Stomach (tissue), 9 donors: ENCODE results near the gene HYOU1. TPM values are rescaled to one million over a fixed set of nuclear protein-coding genes. Genes with fewer than 3 reads are reported as not detected.

Source experiments
- DNase-seq, 2 donors: peaks; one replicate each; pipeline versions ENCODE4 v3.0.0 to v3.0.0-alpha.2; 2013 to 2019
- H3K27ac ChIP-seq, 5 donors: fragments of 200-600 bp in 4 of 5; sonication (generic) in 4 of 5; one replicate each; pipeline ENCODE4 v1.5.1; 2013 to 2019; ENCODE audit warnings: mild to moderate bottlenecking in 1 of 5, moderate library complexity in 1 of 5
- H3K27me3 ChIP-seq, 3 donors: fragments of 200-600 bp; sonication (generic); one replicate each; pipeline ENCODE4 v1.5.1; 2017 to 2019; ENCODE audit warnings: mixed run types in 1 of 3
- H3K36me3 ChIP-seq, 4 donors: fragments of 200-600 bp; sonication (generic); 1 replicate in 3 of 4; 2 replicates in 1 of 4; pipeline ENCODE4 v1.5.1; 2016 to 2019
- H3K4me1 ChIP-seq, 4 donors: fragments of 200-600 bp; sonication (generic); one replicate each; pipeline ENCODE4 v1.5.1; 2016 to 2019
- H3K4me3 ChIP-seq, 4 donors: fragments of 200-600 bp; sonication (generic) in 3 of 4; one replicate each; pipeline ENCODE4 v1.5.1; 2016 to 2019; ENCODE audit warnings: mild to moderate bottlenecking in 1 of 4
- H3K9me3 ChIP-seq, 4 donors: fragments of 200-600 bp; sonication (generic); one replicate each; pipeline ENCODE4 v1.5.1; 2016 to 2019
- EP300 ChIP-seq: sonication (generic); formaldehyde crosslinking; IDR thresholded peaks from one replicate; pipeline ENCODE4 v1.6.1; 2017; ENCODE audit warnings: antibody characterized with exemption
- POLR2A ChIP-seq, 4 donors: fragments of 450-650 bp; IDR thresholded peaks; one replicate each; pipeline ENCODE4 v1.6.1; 2016; ENCODE audit warnings: antibody characterized with exemption in 4 of 4, control low read depth in 2 of 4, mild to moderate bottlenecking in 1 of 4, moderate library complexity in 1 of 4
- POLR2AphosphoS5 ChIP-seq, 3 donors: sonication (generic); formaldehyde crosslinking; IDR thresholded peaks; one replicate each; pipeline ENCODE4 v1.6.1; 2016; ENCODE audit warnings: antibody characterized with exemption in 3 of 3
- WGBS, 5 donors: extraction: QIAGEN DNeasy Blood & Tissue Kit in 3 of 5; methylation state at CpG; one replicate each; pipeline versions ENCODE4 v1.1.5 to v1.1.7; 2013 to 2018; 5-methylcytosine and 5-hydroxymethylcytosine counted together
- intact Hi-C: fragments of 100-400 bp; cut with DNase I; formaldehyde crosslinking; loops from one replicate; pipeline ENCODE4 v1.15.1; 2023; ENCODE audit warnings: low total_unique reads
- polyA plus RNA-seq, 3 donors: library from polyadenylated mRNA; stranded (reverse); fragments of 200-250 nt; gene quantifications; one replicate each; pipeline ENCODE4 v1.2.3, GENCODE V29; 2013
- total RNA-seq, 5 donors: library from RNA; depleted of rRNA; stranded (reverse); fragments of >200 nt; gene quantifications; one replicate each; pipeline versions ENCODE4 v1.1.0 to v1.2.3, GENCODE V29; 2014 to 2016
- TF ChIP-seq, protein P1 (sequence below), 7 experiments: fragments of 450-650 bp in 4 of 7; fragments of 200-600 bp in 3 of 7; sonication (generic) in 3 of 7; IDR thresholded peaks; one replicate each; pipeline ENCODE4 v1.5.1; 2016 to 2019; ENCODE audit warnings: antibody characterized with exemption in 7 of 7, control low read depth in 2 of 7, mild to moderate bottlenecking in 1 of 7
- donor health status: healthy with polysubstance abuse.
- donor health status: Bipolar disorder and iron deficiency.
- donor health status: healthy.

The HYOU1 gene
- total and polyA plus RNA-seq, 8 donors = 12.7 to 127 (median 62.6) TPM

DNA sequence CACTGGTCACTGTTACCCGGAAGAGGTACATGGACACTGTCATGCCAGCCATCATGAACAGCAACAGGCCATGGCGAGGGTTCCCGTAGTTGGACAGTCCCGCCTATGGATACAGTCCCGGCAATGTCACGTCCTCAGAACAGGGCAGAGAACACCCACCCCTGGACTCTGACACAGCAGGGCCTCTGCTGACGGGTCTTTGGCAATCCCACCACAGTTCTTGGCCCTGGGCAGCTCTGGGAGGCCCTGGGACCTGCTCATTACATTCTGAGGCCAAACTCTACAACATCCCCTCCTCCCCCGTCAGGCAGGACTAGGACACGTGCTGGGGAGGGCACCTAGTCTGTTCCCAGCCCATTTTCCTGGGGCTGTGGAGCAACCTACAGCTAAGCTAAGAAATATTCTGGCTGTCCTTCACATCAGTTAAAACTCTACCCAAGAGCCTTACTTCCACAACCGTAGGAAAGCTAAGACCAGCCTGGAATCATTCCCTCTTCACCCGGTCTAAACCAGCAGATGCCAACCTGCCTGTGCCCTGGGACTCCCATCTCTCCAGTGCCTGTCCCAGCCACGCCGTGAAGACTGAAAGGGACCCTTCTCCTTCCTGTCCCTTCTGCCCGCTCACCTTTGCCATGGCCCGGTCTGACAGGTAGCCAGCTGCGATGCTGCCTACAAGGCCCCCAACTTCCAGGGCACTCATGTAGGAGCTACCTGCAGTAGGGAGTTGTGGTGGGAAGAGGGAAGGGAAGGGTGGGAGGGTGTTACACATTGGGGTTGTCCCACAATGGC lies 30.8 kb downstream of the HYOU1 start:
- TF ChIP-seq, protein P1, sequence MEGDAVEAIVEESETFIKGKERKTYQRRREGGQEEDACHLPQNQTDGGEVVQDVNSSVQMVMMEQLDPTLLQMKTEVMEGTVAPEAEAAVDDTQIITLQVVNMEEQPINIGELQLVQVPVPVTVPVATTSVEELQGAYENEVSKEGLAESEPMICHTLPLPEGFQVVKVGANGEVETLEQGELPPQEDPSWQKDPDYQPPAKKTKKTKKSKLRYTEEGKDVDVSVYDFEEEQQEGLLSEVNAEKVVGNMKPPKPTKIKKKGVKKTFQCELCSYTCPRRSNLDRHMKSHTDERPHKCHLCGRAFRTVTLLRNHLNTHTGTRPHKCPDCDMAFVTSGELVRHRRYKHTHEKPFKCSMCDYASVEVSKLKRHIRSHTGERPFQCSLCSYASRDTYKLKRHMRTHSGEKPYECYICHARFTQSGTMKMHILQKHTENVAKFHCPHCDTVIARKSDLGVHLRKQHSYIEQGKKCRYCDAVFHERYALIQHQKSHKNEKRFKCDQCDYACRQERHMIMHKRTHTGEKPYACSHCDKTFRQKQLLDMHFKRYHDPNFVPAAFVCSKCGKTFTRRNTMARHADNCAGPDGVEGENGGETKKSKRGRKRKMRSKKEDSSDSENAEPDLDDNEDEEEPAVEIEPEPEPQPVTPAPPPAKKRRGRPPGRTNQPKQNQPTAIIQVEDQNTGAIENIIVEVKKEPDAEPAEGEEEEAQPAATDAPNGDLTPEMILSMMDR (IDR thresholded peaks at IDR 0.05) = no peak
- TF ChIP-seq EP300 (no peak), POLR2A (IDR thresholded peaks at IDR 0.05) (no peak), POLR2AphosphoS5 (IDR thresholded peaks at IDR 0.05) (no peak)
- Histone ChIP-seq H3K4me1 (peaks cover 28 to 89% (median 78%) of the 10 kb centered on the region in 4 donors), H3K9me3 (no peaks in the 10 kb centered on the region), H3K27ac (peak overlapping the region in 2 of 5 donors; percentile 51 to 52), H3K36me3 (peaks cover 35 to 69% (median 63%) of the 10 kb centered on the region in 4 donors), H3K27me3 (no peaks in the 10 kb centered on the region), H3K4me3 (no peak overlapping the region)
- no peak for DNase-seq
- intact Hi-C loops = no loop called here
- 83 to 94% (median 89%) methylated on average over 14 to 16 of the region's 16 CpGs for WGBS, 5 donors

DNA sequence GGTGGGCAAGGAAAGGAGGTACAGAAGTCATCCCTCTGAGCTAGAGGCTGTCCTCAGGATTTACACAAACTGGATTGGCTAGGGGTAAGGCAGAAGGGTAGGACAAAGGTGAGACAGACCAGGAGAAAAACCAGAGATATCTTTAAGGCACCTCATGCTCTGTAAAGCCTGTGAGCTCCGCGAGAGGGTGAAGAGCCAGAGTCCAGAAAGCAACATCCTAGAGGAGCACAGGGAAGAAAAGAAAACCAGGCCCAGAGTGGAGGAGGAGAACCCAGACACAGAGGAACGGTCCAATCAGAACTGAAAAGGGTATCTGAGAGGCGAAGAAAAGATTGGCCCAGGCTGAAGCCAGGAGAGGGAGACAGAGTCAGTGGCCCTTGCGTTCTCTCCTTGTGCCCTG lies 31.5 kb downstream of the HYOU1 start:
- no peaks in the 10 kb centered on the region for H3K9me3 ChIP-seq
- intact Hi-C loops = no loop called here
- no peak overlapping the region for H3K4me3 ChIP-seq
- H3K27me3 ChIP-seq = no peaks in the 10 kb centered on the region
- TF ChIP-seq, protein P1 (IDR thresholded peaks at IDR 0.05) = no peak
- no peak for TF ChIP-seq EP300
- TF ChIP-seq POLR2AphosphoS5 (IDR thresholded peaks at IDR 0.05) = no peak
- no peak for TF ChIP-seq POLR2A (IDR thresholded peaks at IDR 0.05)
- no peak for DNase-seq
- H3K27ac ChIP-seq = peak overlapping the region in 4 of 5 donors; percentile 24 to 52 (median 48)
- WGBS, 5 donors = 78 to 96% (median 86%) methylated on average over 5 of the region's 5 CpGs
- H3K4me1 ChIP-seq = peaks cover 32 to 93% (median 83%) of the 10 kb centered on the region in 4 donors
- H3K36me3 ChIP-seq = peaks cover 35 to 70% (median 66%) of the 10 kb centered on the region in 4 donors

DNA sequence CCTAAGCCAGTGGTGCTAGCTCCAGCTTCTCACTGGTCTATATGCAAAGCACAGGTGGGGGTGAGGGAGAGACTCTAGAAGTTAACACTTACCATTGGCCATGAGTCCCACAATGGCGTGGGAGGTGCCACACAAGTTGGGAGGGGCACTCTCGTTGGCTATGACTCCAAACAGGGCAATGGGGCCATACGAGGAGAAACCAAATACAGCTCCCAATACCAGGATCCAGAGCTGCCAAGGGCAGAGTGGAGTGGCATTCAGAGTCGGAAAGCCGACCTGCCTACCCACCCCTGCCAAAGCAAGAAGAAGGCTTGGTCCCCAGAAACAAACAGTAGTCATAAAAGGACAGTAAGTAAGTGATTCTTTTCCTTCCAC lies 31.9 kb downstream of the HYOU1 start:
- no peaks in the 10 kb centered on the region for H3K27me3 ChIP-seq
- no peak for TF ChIP-seq EP300
- TF ChIP-seq POLR2A (IDR thresholded peaks at IDR 0.05) = no peak
- TF ChIP-seq, protein P1 (IDR thresholded peaks at IDR 0.05) = no peak
- TF ChIP-seq POLR2AphosphoS5 (IDR thresholded peaks at IDR 0.05) = no peak
- H3K4me3 ChIP-seq = peak overlapping the region in 1 of 4 donors; percentile 14
- intact Hi-C loops = no loop called here
- peaks cover 35 to 74% (median 66%) of the 10 kb centered on the region in 4 donors for H3K36me3 ChIP-seq
- 38 to 56% (median 53%) methylated on average over 5 of the region's 5 CpGs for WGBS, 5 donors
- no peak for DNase-seq
- no peaks in the 10 kb centered on the region for H3K9me3 ChIP-seq
- H3K27ac ChIP-seq = peak overlapping the region in 4 of 5 donors; percentile 24 to 52 (median 48)
- H3K4me1 ChIP-seq = peaks cover 36 to 96% (median 85%) of the 10 kb centered on the region in 4 donors

DNA sequence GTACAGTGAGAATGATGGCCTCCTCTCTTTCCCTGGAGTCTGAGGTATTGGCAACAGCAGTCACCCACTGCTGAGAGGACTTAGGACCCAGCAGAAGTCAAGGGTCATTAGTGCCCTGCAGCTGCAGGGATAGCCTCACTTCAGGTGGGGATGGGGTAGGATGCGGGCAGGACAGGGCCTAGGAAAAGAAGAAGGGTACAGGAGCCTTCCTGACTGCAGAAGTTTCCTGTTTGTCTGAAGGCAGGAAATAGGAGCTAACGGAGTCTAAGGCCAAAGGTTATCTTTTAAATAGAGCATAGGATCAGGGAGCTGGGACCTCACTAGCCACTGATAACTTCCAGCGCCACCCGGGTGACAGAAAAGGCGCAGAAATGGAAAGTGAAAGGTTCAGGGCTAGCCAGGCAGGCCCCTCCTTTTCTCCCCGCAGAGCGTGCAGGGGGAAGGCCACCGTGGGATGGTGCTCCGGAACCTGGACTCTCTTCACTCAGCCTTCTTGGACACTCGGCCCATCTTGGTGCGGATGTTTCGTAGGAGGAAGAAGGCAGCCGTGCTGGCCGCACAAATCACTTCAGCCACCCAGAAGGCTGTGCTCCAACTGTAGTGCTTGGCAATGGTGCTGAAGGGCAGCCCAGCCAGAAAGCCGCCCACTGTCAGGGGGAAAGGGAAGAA lies 32.4 kb downstream of the HYOU1 start:
- H3K4me3 ChIP-seq = peak overlapping the region in 1 of 4 donors; percentile 14
- H3K4me1 ChIP-seq = peaks cover 36 to 96% (median 84%) of the 10 kb centered on the region in 4 donors
- peak overlapping the region in 4 of 5 donors; percentile 24 to 52 (median 48) for H3K27ac ChIP-seq
- 55 to 71% (median 68%) methylated on average over 14 to 15 of the region's 15 CpGs for WGBS, 5 donors
- H3K27me3 ChIP-seq = no peaks in the 10 kb centered on the region
- no peak for DNase-seq
- H3K9me3 ChIP-seq = no peaks in the 10 kb centered on the region
- TF ChIP-seq POLR2AphosphoS5 (IDR thresholded peaks at IDR 0.05) (no peak), EP300 (no peak), POLR2A (IDR thresholded peaks at IDR 0.05) (no peak)
- TF ChIP-seq, protein P1 (IDR thresholded peaks at IDR 0.05) = no peak
- intact Hi-C loops = no loop called here
- H3K36me3 ChIP-seq = peaks cover 35 to 76% (median 66%) of the 10 kb centered on the region in 4 donors
